GM12801 (cell line): ENCODE data around the gene FXYD4.

Experiments used
- TF ChIP-seq, protein P1 (sequence below): IDR thresholded peaks from one replicate; pipeline ENCODE4 v1.5.1; 2011; ENCODE audit warnings: control low read depth; ENCODE audit not compliant: insufficient read length; ENCODE audit errors: extremely low read depth

The FXYD4 gene

DNA sequence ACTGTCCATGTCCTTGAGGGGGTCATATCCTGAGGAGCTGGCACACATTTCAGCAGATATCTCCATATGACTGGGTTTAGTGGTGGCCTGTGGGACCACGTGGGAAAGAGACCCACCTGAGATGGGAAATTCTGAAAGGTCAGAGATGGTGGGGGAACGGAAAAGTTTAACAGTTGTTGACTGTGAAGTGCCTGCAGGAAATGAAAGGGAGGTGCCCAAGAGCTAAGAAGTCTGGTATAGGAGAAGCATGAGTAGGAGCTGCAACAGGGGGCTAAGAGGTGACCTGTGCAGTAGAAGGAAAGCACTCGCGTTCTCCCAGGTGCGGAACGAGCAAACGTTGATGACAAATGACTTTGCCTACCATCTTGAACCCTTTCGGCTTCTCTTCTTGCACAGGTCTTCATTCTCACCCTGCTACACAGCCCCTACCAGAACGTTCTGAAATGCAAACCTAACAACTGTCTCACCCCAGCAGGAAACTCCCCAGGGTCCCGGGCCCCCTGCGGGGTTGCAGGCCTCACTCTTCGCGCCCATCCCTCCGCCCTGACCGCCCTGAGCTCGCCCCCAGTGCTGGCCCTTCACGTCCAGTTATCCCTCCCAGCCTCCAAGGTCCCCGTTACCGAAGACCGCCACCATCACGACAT is 9.8 kb upstream of the FXYD4 start:
- TF ChIP-seq, protein P1, sequence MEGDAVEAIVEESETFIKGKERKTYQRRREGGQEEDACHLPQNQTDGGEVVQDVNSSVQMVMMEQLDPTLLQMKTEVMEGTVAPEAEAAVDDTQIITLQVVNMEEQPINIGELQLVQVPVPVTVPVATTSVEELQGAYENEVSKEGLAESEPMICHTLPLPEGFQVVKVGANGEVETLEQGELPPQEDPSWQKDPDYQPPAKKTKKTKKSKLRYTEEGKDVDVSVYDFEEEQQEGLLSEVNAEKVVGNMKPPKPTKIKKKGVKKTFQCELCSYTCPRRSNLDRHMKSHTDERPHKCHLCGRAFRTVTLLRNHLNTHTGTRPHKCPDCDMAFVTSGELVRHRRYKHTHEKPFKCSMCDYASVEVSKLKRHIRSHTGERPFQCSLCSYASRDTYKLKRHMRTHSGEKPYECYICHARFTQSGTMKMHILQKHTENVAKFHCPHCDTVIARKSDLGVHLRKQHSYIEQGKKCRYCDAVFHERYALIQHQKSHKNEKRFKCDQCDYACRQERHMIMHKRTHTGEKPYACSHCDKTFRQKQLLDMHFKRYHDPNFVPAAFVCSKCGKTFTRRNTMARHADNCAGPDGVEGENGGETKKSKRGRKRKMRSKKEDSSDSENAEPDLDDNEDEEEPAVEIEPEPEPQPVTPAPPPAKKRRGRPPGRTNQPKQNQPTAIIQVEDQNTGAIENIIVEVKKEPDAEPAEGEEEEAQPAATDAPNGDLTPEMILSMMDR, result no peak

DNA sequence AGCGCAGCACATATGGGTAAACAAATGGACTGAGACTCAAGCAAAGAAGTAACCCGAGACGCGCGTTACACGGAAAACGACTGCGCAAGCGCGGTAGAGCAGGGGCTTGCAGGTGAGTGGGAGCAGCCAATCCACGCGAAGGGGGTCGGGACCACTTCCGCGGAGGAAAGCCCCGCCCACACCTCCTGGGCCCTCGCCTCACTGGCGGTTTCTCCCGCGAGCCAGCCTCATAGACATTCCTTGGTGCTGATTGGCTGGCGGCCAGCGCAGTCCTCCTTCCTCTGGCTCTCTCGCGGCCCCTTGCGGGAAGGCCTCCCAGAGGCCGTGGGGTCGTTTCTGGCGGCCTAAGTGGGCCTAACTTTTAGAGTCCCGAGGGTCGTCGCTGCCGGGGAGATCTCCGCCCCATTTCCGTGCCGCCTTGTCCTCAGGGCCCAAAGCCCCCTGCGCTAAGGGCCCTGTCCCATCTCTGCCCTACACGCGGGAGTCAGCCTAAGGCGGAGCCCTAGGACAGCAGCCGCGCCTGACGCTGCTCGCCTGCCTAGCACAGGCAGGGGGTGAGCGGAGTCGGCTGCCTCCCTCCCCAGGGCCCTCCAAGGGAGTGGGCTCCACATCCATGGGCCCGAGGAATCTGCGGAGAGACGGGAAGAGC is 9.1 kb upstream of the FXYD4 start:
- TF ChIP-seq, protein P1, result no peak

DNA sequence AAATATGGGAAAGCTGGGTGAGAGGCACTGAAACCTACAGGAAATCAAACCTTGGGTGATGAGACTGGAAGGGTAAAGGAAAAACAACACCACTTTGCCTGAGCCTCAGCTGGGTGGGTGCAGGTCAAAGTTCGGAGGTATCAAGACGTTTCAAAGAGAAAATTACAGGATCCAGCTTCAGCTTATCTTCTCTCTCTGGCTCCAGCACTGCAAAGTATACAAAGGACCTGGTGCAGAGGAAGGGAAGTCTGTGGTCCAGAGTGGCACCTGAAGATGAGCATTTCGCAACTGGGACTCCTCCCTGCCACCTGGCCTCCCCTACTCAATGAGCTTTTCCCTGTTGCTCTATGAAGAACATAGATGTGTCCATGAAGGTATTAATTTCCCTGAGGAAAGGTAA is 6.4 kb upstream of the FXYD4 start:
- TF ChIP-seq, protein P1, result no peak

DNA sequence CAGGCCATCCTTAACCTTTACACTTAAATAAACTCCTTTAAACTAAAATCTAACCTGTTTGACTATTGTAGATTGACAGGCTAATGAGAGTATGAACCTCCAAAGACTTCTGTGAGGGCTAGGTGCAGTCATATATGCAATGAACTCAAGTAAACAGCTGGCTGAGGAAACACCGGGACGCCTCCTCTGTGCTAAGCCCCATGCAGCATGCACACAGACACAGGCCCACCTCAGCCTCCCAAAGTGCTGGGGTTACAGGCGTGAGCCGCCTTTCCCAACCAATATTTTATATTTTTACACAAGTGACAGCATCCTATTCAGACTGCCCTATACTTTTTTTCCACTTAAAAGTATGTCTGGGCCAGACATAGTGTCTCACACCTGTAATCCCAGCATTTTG is 1.5 kb upstream of the FXYD4 start:
- TF ChIP-seq, protein P1, result no peak

DNA sequence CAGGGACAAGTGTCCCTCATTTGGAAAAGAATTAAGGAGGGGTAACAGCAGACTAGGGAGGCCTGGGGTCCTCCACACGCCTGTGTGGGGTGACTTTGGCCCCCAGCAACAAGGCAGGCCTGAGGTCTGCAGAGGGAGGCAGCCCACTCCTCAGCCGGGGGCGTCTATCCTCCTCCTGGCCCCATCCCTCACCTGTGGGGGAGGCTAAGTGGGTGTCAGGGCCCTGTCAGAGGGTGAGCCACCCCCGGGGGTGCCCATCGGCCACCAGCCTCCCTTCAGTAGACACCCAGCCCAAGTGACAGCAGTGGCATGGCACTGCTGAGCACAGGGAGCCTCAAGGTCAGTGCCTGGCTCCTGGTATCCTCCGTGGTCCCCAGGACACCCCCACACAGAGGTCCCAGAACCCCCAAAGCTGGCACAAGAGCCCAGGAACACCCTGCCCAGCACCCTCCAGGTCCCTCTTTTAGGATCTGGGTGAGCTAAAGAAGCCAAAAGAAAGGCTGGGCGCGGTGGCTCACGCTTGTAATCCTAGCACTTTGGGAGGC is 693 bp upstream of the FXYD4 start:
- TF ChIP-seq, protein P1, result no peak

DNA sequence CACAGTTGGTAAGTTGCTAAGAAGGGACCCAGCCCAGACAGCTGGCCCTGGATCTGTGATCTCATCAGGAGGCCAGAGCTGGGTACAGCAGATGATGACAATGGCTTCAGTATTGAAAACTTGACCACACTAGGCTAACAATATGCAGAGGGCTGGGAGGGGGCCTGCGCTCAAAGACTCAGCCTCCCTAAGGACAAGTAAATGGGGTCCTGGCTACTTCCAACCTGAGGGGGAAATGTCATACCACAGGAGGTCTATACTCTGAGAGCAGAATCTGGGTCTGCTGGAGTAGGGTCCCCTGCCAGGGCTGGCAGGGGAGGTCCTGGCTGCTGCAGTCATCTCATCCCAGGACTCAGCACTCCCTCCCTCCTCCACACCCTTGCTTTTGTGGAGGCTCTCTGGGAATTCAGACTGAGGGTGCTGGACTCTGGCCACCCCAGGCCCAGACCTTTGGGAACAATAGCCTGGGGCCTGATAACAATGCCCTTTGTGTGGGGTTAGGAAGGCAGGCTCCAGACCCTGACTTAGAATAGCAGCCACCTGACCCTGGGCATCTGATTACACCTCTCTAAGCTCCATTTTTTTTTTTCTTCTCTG is 1.4 kb downstream of the FXYD4 start:
- TF ChIP-seq, protein P1, result no peak

DNA sequence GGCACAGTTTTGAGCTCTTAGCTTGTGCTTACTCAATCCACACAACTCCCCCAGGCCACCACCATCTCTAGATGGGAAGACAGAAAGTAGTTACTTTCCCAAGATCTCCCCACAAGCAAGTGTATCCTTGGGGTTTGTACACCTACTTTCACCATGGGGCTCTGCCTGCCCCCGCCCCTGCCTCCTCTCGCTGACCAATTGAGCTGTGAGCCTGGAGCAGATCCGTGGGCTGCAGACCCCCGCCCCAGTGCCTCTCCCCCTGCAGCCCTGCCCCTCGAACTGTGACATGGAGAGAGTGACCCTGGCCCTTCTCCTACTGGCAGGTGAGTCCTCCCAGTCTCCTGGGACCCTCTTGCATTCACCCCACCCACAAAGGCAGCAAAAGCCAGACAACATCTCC is 2.0 kb downstream of the FXYD4 start:
- TF ChIP-seq, protein P1, result no peak
